Measurements from ENCODE around the gene WDR13. TPM values are rescaled to one million over a fixed set of nuclear protein-coding genes. Genes with fewer than 3 reads are reported as not detected.

The WDR13 gene
- total and polyA plus RNA-seq, 12 donors: 121 to 352 (median 159) TPM

DNA sequence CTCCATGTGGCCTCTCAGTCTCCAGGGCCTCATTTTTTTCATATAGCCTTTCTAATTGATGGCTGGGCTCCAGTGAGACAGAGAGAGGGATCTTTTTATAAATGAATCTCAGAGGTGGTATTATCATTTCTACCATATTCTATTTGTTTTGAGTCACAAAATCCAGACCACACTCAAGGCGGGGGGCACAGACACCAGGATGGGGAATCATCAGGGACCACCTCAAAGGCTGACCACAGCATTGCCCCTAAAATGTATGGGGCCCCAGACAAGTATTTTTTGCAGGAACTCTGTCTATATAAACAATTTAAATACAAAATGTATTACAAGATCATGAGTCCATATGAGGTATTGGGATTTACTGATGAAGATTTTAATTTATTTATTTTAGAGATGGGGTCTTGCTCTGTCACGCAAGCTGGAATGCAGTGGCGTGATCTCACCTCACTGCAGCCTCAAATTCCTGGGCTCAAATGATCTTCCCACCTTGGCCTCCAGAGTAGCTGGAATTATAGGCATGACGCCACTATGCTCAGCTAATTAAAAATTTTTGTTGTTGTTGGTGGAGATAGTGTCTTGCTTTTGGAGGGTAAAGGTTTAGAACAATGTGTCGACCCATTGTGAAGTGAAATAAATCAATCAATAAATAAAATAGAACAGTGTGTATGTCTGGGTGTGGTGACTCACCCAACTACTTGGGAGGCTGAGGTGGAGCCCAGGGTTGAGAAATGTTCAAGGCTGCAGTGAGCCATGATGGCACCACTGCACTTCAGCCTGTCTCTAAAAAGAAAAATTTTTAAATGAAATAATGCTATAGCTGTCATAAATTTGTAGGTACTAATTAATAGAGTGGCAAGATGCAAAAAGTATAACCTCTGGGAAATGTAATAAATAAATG, 29.4 kb downstream of the WDR13 start:
- DNase-seq (no peak), ATAC-seq (no peak)
- H3K4me1 ChIP-seq: peaks cover 0 to 6% (median 0%) of the 10 kb centered on the region in 9 donors
- H3K27ac ChIP-seq: no peak overlapping the region
- H3K4me3 ChIP-seq: no peak overlapping the region
- H3K27me3 ChIP-seq: no peaks in the 10 kb centered on the region
- intact Hi-C loops (cut with DNase I): no loop called here
- WGBS, 2 donors: 87 to 89% methylated on average over 5 of the region's 5 CpGs
- TF ChIP-seq, protein P1, sequence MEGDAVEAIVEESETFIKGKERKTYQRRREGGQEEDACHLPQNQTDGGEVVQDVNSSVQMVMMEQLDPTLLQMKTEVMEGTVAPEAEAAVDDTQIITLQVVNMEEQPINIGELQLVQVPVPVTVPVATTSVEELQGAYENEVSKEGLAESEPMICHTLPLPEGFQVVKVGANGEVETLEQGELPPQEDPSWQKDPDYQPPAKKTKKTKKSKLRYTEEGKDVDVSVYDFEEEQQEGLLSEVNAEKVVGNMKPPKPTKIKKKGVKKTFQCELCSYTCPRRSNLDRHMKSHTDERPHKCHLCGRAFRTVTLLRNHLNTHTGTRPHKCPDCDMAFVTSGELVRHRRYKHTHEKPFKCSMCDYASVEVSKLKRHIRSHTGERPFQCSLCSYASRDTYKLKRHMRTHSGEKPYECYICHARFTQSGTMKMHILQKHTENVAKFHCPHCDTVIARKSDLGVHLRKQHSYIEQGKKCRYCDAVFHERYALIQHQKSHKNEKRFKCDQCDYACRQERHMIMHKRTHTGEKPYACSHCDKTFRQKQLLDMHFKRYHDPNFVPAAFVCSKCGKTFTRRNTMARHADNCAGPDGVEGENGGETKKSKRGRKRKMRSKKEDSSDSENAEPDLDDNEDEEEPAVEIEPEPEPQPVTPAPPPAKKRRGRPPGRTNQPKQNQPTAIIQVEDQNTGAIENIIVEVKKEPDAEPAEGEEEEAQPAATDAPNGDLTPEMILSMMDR (IDR thresholded peaks at IDR 0.05): no peak
- no peaks in the 10 kb centered on the region for H3K9me3 ChIP-seq
- no peaks in the 10 kb centered on the region for H3K36me3 ChIP-seq

DNA sequence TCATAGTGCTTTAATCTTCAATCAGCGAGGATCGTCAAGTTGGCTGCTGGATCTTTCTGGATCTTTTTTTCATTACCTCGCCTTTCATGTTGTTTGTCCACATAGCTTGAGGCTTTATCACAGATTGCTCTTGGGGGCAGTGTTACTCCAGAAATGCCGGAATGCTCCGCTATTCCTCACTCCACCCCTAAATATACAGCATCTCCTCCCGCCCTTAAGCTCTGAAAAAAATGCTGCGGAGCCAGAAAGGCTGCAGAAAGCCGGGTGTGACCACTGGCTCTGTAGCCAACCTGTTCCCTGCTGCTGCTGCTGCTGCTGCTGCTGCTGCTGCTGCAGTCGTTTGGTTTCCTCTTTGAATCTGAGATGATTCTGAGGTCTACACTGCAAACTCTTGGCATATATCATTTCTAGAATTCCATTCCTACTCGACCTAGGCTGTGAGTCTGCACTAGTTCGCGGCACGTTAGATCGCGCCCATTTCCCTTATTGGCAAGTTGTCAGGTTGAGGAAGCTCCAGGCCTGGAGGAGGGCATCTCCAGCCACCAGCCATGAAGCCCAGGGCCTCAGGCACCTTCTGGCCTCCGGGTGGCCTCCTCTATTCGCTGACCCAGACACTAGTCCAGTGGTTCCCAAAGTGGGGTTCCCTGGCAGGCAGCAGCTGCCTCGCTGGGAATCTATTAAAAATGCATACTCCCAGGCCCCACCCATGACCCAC, 34.2 kb downstream of the WDR13 start:
- DNase-seq: peak; percentile 38 to 88
- WGBS, 2 donors: 15 to 22% methylated on average over 18 of the region's 18 CpGs
- Histone ChIP-seq H3K4me1 (peaks cover 0 to 13% (median 0%) of the 10 kb centered on the region in 9 donors), H3K36me3 (no peaks in the 10 kb centered on the region), H3K9me3 (no peaks in the 10 kb centered on the region), H3K4me3 (peak overlapping the region in 6 of 10 donors; percentile 2 to 20 (median 11)), H3K27me3 (no peaks in the 10 kb centered on the region), H3K27ac (no peak overlapping the region)
- intact Hi-C loops (cut with DNase I): no loop called here
- ATAC-seq: peak; percentile 91 to 99 (median 98)
- TF ChIP-seq, protein P1 (IDR thresholded peaks at IDR 0.05): peak in 7 of 9 donors; percentile 41 to 63 (median 55)

DNA sequence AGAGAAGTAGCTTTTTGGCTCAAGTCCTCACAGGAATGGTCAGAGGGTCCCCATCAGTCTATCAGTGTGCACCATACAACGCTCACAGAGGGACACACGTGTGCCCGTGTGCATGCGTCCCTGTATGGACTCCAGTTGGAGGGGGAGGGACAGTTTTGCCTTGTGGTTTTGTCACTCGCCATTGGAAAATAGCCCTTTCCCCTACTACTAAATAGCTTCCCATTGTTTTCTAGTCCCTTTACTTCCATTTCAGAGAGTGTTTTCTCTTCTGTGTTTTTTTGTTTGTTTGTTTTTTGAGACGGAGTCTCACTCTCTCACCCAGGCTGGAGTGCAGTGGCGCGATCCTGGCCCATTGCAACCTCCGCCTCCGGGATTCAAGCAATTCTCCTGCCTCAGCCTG, 34.9 kb downstream of the WDR13 start:
- Histone ChIP-seq H3K4me1 (peaks cover 0 to 13% (median 0%) of the 10 kb centered on the region in 9 donors), H3K27ac (no peak overlapping the region), H3K4me3 (no peak overlapping the region), H3K27me3 (no peaks in the 10 kb centered on the region), H3K36me3 (no peaks in the 10 kb centered on the region), H3K9me3 (no peaks in the 10 kb centered on the region)
- DNase-seq: no peak
- intact Hi-C loops (cut with DNase I): no loop called here
- TF ChIP-seq, protein P1 (IDR thresholded peaks at IDR 0.05): no peak
- WGBS, 2 donors: 80 to 82% methylated on average over 10 of the region's 10 CpGs
- no peak for ATAC-seq

DNA sequence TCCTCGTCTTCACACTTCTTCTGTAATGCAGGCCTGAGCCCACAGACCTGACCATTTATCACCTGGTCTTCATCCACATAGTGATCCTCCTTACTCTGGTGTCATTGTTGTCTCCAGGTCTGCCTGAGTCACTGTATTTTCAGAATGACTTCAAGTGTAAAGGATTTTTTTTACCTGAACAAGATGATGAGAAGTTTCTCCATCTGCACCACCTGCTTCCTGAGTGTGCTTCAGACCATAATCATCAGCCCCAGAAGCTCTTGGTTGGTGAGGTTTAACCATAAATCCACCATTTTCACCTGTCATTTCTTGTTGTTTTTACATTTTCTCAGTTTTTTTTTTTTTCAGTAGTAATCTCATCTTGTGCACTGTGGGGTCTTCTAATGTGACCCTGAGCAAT, 39.0 kb downstream of the WDR13 start:
- Histone ChIP-seq H3K27me3 (peaks cover 0 to 3% (median 0%) of the 10 kb centered on the region in 7 donors), H3K4me3 (no peak overlapping the region), H3K9me3 (no peaks in the 10 kb centered on the region), H3K36me3 (no peaks in the 10 kb centered on the region), H3K4me1 (peaks cover 0 to 10% (median 0%) of the 10 kb centered on the region in 9 donors), H3K27ac (no peak overlapping the region)
- intact Hi-C loops (cut with DNase I): no loop called here
- WGBS, 2 donors: 82 to 88% methylated on average over 1 of the region's 1 CpG
- TF ChIP-seq, protein P1 (IDR thresholded peaks at IDR 0.05): no peak
- DNase-seq (no peak), ATAC-seq (no peak)

Data from heart right ventricle (tissue), 16 donors.